HL-60 (cell line): ENCODE data around the gene NDUFA13.

Source experiments
- DNase-seq, 2 experiments: peaks; one replicate each; pipeline ENCODE4 v3.0.0-alpha.2; 2010 to 2020; ENCODE audit warnings: low read depth in 1 of 2, low spot score in 1 of 2
- H3K27ac ChIP-seq: fragments of 250-450 bp; sonication (Bioruptor Pico); replicated peaks from 2 replicates; pipeline ENCODE4 v1.5.1; 2020; ENCODE audit warnings: mild to moderate bottlenecking, moderate library complexity
- H3K27me3 ChIP-seq: fragments of 250-450 bp; sonication (Bioruptor Pico); 2 replicates; pipeline ENCODE4 v1.5.1; 2021; ENCODE audit warnings: mild to moderate bottlenecking, moderate library complexity; ENCODE audit not compliant: insufficient read depth, poor library complexity, severe bottlenecking
- H3K4me3 ChIP-seq: replicated peaks from 2 replicates; pipeline ENCODE4 v1.5.1; 2011; ENCODE audit warnings: mild to moderate bottlenecking, control low read depth, low read length; ENCODE audit not compliant: insufficient read depth
- CTCF ChIP-seq: IDR thresholded peaks from one replicate; pipeline ENCODE4 v1.5.1; 2011; ENCODE audit warnings: low read length, control low read depth, inconsistent platforms; ENCODE audit not compliant: insufficient read depth
- GABPA ChIP-seq: IDR thresholded peaks from 2 replicates; pipeline ENCODE4 v1.6.1; 2012; ENCODE audit warnings: low read depth
- POLR2AphosphoS5 ChIP-seq: IDR thresholded peaks from 2 replicates; pipeline ENCODE4 v1.6.1; 2012; ENCODE audit warnings: low read depth
- REST ChIP-seq: IDR thresholded peaks from 2 replicates; pipeline ENCODE4 v1.6.1; 2012; ENCODE audit warnings: low read depth; ENCODE audit not compliant: insufficient replicate concordance
- SPI1 ChIP-seq: IDR thresholded peaks from 2 replicates; pipeline ENCODE4 v1.6.1; 2012; ENCODE audit warnings: low read depth, mild to moderate bottlenecking, borderline replicate concordance

NDUFA13 gene

GRCh38 chr19:19559931-19560330 is 43.9 kb downstream of the NDUFA13 start:
- TF ChIP-seq GABPA (no peak), SPI1 (no peak), POLR2AphosphoS5 (no peak), CTCF (no peak), REST (no peak)
- no peak for DNase-seq
- no peak overlapping the region for H3K4me3 ChIP-seq
- H3K27me3 ChIP-seq: no peaks in the 10 kb centered on the region
- H3K27ac ChIP-seq: no peak overlapping the region

- Histone ChIP-seq H3K27me3 (no peaks in the 10 kb centered on the region), H3K4me3 (no peak overlapping the region), H3K27ac (no peak overlapping the region)
- TF ChIP-seq CTCF (no peak), POLR2AphosphoS5 (no peak), GABPA (no peak), REST (no peak), SPI1 (no peak)
- DNase-seq: no peak
These were observed 46.1 kb downstream of the NDUFA13 start for GRCh38 chr19:19561946-19562664.

- Histone ChIP-seq H3K27ac (no peak overlapping the region), H3K27me3 (no peaks in the 10 kb centered on the region), H3K4me3 (no peak overlapping the region)
- no peak for DNase-seq
- TF ChIP-seq CTCF (no peak), SPI1 (no peak), REST (no peak), POLR2AphosphoS5 (no peak), GABPA (no peak)
These were observed 46.8 kb downstream of the NDUFA13 start for GRCh38 chr19:19562665-19563347.
